ENCODE measurements around the gene UFSP2. TPM values are rescaled to one million over a fixed set of nuclear protein-coding genes. Genes with fewer than 3 reads are reported as not detected.

The UFSP2 gene
- total RNA-seq, 1 experiment from 2014 or later, result 44.4 TPM

DNA sequence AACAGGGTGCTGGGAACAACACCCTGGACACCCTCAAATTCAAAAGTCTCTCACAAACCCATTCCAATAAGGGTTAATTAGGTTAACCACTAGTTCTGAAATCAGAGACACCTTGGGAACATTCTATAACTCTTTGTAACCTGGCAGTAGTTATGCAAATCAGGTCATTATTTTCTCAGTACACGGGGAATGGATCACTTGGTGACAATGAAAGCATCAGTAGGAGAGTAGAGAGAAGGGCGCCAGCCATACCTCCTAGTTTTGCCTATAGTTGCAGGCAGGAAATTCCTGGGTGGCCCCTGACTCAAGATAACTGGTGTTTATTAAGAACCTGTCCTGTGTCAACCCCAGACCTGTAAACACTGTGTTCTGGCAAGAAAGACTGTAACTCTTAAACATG lies 43.2 kb upstream of the UFSP2 start:
- no peaks in the 10 kb centered on the region for H3K4me1 Mint-ChIP-seq (ENCODE audit: insufficient read depth, unreplicated experiment)
- no peaks in the 10 kb centered on the region for H3K9me3 Mint-ChIP-seq (ENCODE audit: unreplicated experiment)
- ChIA-PET POLR2A (no interaction called here), CTCF (interaction anchor here (0.6 to 1.6 kb wide), 3 partner anchors 41 to 566 kb away, joined by 3 to 4 read pairs (median 3); no protein-coding TSS in a partner anchor)
- H3K27ac Mint-ChIP-seq (ENCODE audit: low read depth, unreplicated experiment), result no peak overlapping the region
- TF ChIP-seq, protein P1, sequence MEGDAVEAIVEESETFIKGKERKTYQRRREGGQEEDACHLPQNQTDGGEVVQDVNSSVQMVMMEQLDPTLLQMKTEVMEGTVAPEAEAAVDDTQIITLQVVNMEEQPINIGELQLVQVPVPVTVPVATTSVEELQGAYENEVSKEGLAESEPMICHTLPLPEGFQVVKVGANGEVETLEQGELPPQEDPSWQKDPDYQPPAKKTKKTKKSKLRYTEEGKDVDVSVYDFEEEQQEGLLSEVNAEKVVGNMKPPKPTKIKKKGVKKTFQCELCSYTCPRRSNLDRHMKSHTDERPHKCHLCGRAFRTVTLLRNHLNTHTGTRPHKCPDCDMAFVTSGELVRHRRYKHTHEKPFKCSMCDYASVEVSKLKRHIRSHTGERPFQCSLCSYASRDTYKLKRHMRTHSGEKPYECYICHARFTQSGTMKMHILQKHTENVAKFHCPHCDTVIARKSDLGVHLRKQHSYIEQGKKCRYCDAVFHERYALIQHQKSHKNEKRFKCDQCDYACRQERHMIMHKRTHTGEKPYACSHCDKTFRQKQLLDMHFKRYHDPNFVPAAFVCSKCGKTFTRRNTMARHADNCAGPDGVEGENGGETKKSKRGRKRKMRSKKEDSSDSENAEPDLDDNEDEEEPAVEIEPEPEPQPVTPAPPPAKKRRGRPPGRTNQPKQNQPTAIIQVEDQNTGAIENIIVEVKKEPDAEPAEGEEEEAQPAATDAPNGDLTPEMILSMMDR (IDR thresholded peaks at IDR 0.05; ENCODE audit: unreplicated experiment), result no peak
- no peak overlapping the region for H3K4me3 Mint-ChIP-seq (ENCODE audit: unreplicated experiment)
- intact Hi-C loops (cut with micrococcal nuclease), result no loop called here
- H3K36me3 Mint-ChIP-seq (ENCODE audit: insufficient read depth, unreplicated experiment), result peaks cover 5% of the 10 kb centered on the region
- BruUV-seq (replicated peaks), result no TSS peak
- no peak for DNase-seq (ENCODE audit: unreplicated experiment)
- H3K27me3 Mint-ChIP-seq (ENCODE audit: insufficient read depth, unreplicated experiment), result peaks cover 60% of the 10 kb centered on the region

DNA sequence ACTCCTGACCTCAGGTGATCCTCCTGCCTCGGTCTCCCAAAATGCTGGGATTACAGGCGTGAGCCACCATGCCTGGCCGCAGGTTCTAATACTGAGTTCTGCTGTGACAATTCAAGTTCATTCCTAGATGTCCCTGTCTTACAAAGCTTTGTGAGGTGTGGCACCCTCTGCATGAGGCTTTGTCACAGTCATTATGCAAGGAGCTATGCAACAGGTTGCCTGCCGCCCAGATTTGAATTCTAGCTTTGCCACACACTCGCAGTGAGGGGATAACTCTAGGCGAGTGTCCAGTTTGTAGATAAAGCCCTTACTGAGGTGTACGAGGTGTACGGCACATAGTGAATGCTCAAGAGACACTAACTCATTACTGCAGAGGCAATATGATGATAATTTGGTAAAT lies 42.2 kb upstream of the UFSP2 start:
- TF ChIP-seq, protein P1 (IDR thresholded peaks at IDR 0.05; ENCODE audit: unreplicated experiment), result no peak
- no TSS peak for BruUV-seq (replicated peaks)
- intact Hi-C loops (cut with micrococcal nuclease), result no loop called here
- CTCF ChIA-PET, result interaction anchor here (0.6 kb wide), 1 partner anchor 113 kb away, joined by 3 read pairs; no protein-coding TSS in a partner anchor
- Mint-ChIP-seq H3K4me1 (ENCODE audit: insufficient read depth, unreplicated experiment) (no peaks in the 10 kb centered on the region), H3K4me3 (ENCODE audit: unreplicated experiment) (no peak overlapping the region), H3K9me3 (ENCODE audit: unreplicated experiment) (no peaks in the 10 kb centered on the region), H3K27me3 (ENCODE audit: insufficient read depth, unreplicated experiment) (peaks cover 60% of the 10 kb centered on the region), H3K27ac (ENCODE audit: low read depth, unreplicated experiment) (no peak overlapping the region), H3K36me3 (ENCODE audit: insufficient read depth, unreplicated experiment) (peaks cover 5% of the 10 kb centered on the region)
- no peak for DNase-seq (ENCODE audit: unreplicated experiment)
- POLR2A ChIA-PET, result interaction anchor here (0.5 to 1.2 kb wide), 2 partner anchors 72 to 106 kb away, joined by 3 to 4 read pairs; partner anchors contain the start of gene ANKRD37

DNA sequence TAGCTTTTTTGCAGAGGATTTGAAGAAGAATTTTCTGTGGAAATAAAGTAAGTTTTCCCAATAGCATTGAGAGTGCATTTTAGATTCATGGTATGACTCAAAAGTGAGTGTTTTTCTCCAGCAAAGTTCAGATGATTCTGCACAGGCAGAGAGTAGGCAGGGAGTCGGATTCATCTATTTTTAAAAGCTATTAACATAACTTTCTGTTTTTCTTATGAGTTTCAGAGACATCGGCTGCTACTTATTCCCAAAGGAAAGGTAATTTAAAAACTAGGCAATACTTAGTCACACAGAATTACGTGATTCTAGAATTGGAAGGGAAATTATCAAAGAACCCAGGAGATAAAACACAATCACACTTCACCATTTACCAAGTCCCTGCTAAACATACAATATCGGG lies 41.3 kb upstream of the UFSP2 start:
- TF ChIP-seq, protein P1 (IDR thresholded peaks at IDR 0.05; ENCODE audit: unreplicated experiment), result no peak
- ChIA-PET CTCF (interaction anchor here (0.6 to 0.7 kb wide), 2 partner anchors 20 to 654 kb away, joined by 3 to 6 read pairs; no protein-coding TSS in a partner anchor), POLR2A (no interaction called here)
- Mint-ChIP-seq H3K27me3 (ENCODE audit: insufficient read depth, unreplicated experiment) (peaks cover 60% of the 10 kb centered on the region), H3K36me3 (ENCODE audit: insufficient read depth, unreplicated experiment) (peaks cover 5% of the 10 kb centered on the region), H3K4me1 (ENCODE audit: insufficient read depth, unreplicated experiment) (no peaks in the 10 kb centered on the region), H3K9me3 (ENCODE audit: unreplicated experiment) (no peaks in the 10 kb centered on the region), H3K27ac (ENCODE audit: low read depth, unreplicated experiment) (no peak overlapping the region), H3K4me3 (ENCODE audit: unreplicated experiment) (no peak overlapping the region)
- BruUV-seq (replicated peaks), result no TSS peak
- no peak for DNase-seq (ENCODE audit: unreplicated experiment)
- intact Hi-C loops (cut with micrococcal nuclease), result no loop called here

DNA sequence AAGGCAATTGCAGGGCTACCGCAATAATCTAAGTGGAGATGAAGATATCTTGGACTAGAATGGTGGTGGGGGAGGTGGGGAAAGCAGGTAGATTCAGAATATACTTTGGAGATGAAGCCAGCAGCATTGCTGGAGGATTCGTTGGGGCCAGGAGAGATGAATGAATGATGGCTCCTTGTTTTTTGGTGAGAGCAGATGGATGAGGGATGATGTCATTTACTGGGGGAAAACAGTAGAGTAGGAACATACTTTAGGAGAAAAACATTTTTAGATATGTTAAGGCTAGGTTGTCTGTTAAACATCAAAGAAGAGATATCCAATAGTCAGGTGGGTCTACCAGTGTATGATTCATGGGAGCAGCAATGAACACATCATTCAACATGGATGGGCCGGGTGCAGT lies 39.9 kb upstream of the UFSP2 start:
- no peak for DNase-seq (ENCODE audit: unreplicated experiment)
- TF ChIP-seq, protein P1 (IDR thresholded peaks at IDR 0.05; ENCODE audit: unreplicated experiment), result no peak
- Mint-ChIP-seq H3K4me1 (ENCODE audit: insufficient read depth, unreplicated experiment) (no peaks in the 10 kb centered on the region), H3K27me3 (ENCODE audit: insufficient read depth, unreplicated experiment) (peaks cover 59% of the 10 kb centered on the region), H3K9me3 (ENCODE audit: unreplicated experiment) (no peaks in the 10 kb centered on the region), H3K36me3 (ENCODE audit: insufficient read depth, unreplicated experiment) (peaks cover 5% of the 10 kb centered on the region), H3K4me3 (ENCODE audit: unreplicated experiment) (no peak overlapping the region), H3K27ac (ENCODE audit: low read depth, unreplicated experiment) (no peak overlapping the region)
- ChIA-PET CTCF (interaction anchor here (1.0 kb wide), 1 partner anchor 99 kb away, joined by 3 read pairs; no protein-coding TSS in a partner anchor), POLR2A (interaction anchor here (1.7 kb wide), 1 partner anchor 40 kb away, joined by 7 read pairs; the partner anchor contains the start of gene UFSP2)
- intact Hi-C loops (cut with micrococcal nuclease), result no loop called here
- BruUV-seq (replicated peaks), result no TSS peak

All from MCF 10A (cell line).